Aorta (tissue), 5 donors: Measurements from ENCODE around the gene RBM19. TPM values are rescaled to one million over a fixed set of nuclear protein-coding genes. Genes with fewer than 3 reads are reported as not detected.
"Not testable (repeated sequence)": the region's sequence is repeated elsewhere in the genome, so short reads cannot be mapped to it uniquely, and the experiment has no call there.

Experiments used
- ATAC-seq: fragments of 200-7000 bp; cut with Tn5 transposase; one replicate; pipeline ENCODE4 v1.9.1; 2022; ENCODE audit warnings: moderate library complexity; ENCODE audit not compliant: low FRiP score
- DNase-seq, 2 donors: peaks; one replicate each; pipeline ENCODE4 v3.0.0-alpha.2; 2020
- H3K27ac ChIP-seq, 2 donors: one replicate each; pipeline ENCODE4 v1.5.1; 2013; ENCODE audit warnings: low read length in 2 of 2, mild to moderate bottlenecking in 2 of 2, moderate library complexity in 2 of 2, control low read depth in 1 of 2, inconsistent platforms in 1 of 2, low read depth in 1 of 2
- H3K27me3 ChIP-seq, 2 donors: one replicate each; pipeline ENCODE4 v1.6.1; 2013; ENCODE audit warnings: control low read depth in 1 of 2, low read length in 1 of 2, mild to moderate bottlenecking in 1 of 2, moderate library complexity in 1 of 2; ENCODE audit not compliant: insufficient read depth in 2 of 2, control insufficient read depth in 1 of 2
- H3K36me3 ChIP-seq, 2 donors: one replicate each; pipeline ENCODE4 v1.6.1; 2013; ENCODE audit warnings: control low read depth in 1 of 2, low read length in 1 of 2, mild to moderate bottlenecking in 1 of 2; ENCODE audit not compliant: insufficient read depth in 2 of 2, control insufficient read depth in 1 of 2
- H3K4me1 ChIP-seq, 2 donors: one replicate each; pipeline ENCODE4 v1.6.1; 2013; ENCODE audit warnings: low read length in 2 of 2, control low read depth in 1 of 2, mild to moderate bottlenecking in 1 of 2, moderate library complexity in 1 of 2; ENCODE audit not compliant: insufficient read depth in 2 of 2, control insufficient read depth in 1 of 2
- H3K4me3 ChIP-seq, 2 donors: one replicate each; pipeline ENCODE4 v1.5.1; 2013; ENCODE audit warnings: low read length in 2 of 2, control low read depth in 1 of 2, mild to moderate bottlenecking in 1 of 2
- H3K9me3 ChIP-seq: one replicate; pipeline ENCODE4 v1.6.1; 2013; ENCODE audit warnings: mild to moderate bottlenecking, low read length; ENCODE audit not compliant: control insufficient read depth
- WGBS, 2 donors: extraction: QIAGEN DNeasy Blood & Tissue Kit; methylation state at CpG; one replicate each; pipeline ENCODE4 v1.1.7; 2013; 5-methylcytosine and 5-hydroxymethylcytosine counted together
- intact Hi-C, 2 donors: fragments of 100-400 bp; cut with DNase I; formaldehyde crosslinking; loops; one replicate each; pipeline versions ENCODE4 v1.14.2 to v1.15.0; 2022
- polyA plus RNA-seq, 2 donors: library from polyadenylated mRNA; stranded (reverse); fragments of 200-250 nt; gene quantifications; one replicate each; pipeline ENCODE4 v1.2.3, GENCODE V29; 2013
- total RNA-seq, 2 donors: library from RNA; stranded (reverse); fragmentation: NEBNext Ultra II Directional; extraction: Animal tissue kit (Norgen Biotek cat#: 25700); gene quantifications; one replicate each; pipeline ENCODE4 v1.2.1, GENCODE V29; 2021
- donor health status: healthy with polysubstance abuse.
- donor health status: Bipolar disorder and iron deficiency.
- donor health status: DM: no; HTN: no; CAD: no.
- donor health status: DM: no; HTN: no; CAD: no.
- donor health status: DM: yes; HTN: yes; CAD: no.

Gene RBM19
- total and polyA plus RNA-seq, 4 donors = 5.6 to 31.8 (median 26.0) TPM

- Histone ChIP-seq H3K4me1 (no peaks in the 10 kb centered on the region), H3K36me3 (peaks cover 0 to 7% of the 10 kb centered on the region in 2 donors), H3K27me3 (no peaks in the 10 kb centered on the region), H3K27ac (no peak overlapping the region), H3K4me3 (no peak overlapping the region), H3K9me3 (no peaks in the 10 kb centered on the region)
- intact Hi-C loops = loop anchor here in 1 of 2 donors (5.0 kb wide), 1 partner anchor 449 kb away; no protein-coding TSS in a partner anchor
- no peak for DNase-seq
- ATAC-seq = no peak
- 73 to 78% methylated on average over 6 of the region's 6 CpGs for WGBS, 2 donors
Observed at GRCh38 chr12:113910751-113911272, 55.3 kb downstream of the RBM19 start.

- no peaks in the 10 kb centered on the region for H3K9me3 ChIP-seq
- no peak overlapping the region for H3K27ac ChIP-seq
- no peak overlapping the region for H3K4me3 ChIP-seq
- intact Hi-C loops = loop anchor here in 1 of 2 donors (5.0 kb wide), 1 partner anchor 448 kb away; no protein-coding TSS in a partner anchor
- no peak for ATAC-seq
- no peaks in the 10 kb centered on the region for H3K27me3 ChIP-seq
- WGBS, 2 donors = 95 to 97% methylated on average over 13 of the region's 13 CpGs
- no peak for DNase-seq
- H3K36me3 ChIP-seq = peaks cover 0 to 7% of the 10 kb centered on the region in 2 donors
- H3K4me1 ChIP-seq = no peaks in the 10 kb centered on the region
Observed at GRCh38 chr12:113909776-113910420, 56.2 kb downstream of the RBM19 start.

- Histone ChIP-seq H3K4me1 (no peaks in the 10 kb centered on the region), H3K27ac (no peak overlapping the region), H3K36me3 (peaks cover 0 to 7% of the 10 kb centered on the region in 2 donors), H3K27me3 (no peaks in the 10 kb centered on the region), H3K9me3 (no peaks in the 10 kb centered on the region), H3K4me3 (no peak overlapping the region)
- intact Hi-C loops = no loop called here
- 89 to 92% methylated on average over 6 of the region's 6 CpGs for WGBS, 2 donors
- ATAC-seq (no peak), DNase-seq (no peak)
Observed at GRCh38 chr12:113908584-113909100, 57.5 kb downstream of the RBM19 start.

GRCh38 chr12:113907446-113908180 is 58.5 kb downstream of the RBM19 start:
- Histone ChIP-seq H3K9me3 (no peaks in the 10 kb centered on the region), H3K36me3 (peaks cover 0 to 7% of the 10 kb centered on the region in 2 donors), H3K27ac (no peak overlapping the region), H3K4me1 (no peaks in the 10 kb centered on the region), H3K4me3 (no peak overlapping the region), H3K27me3 (no peaks in the 10 kb centered on the region)
- no peak for DNase-seq
- intact Hi-C loops = no loop called here
- no peak for ATAC-seq
- 91 to 95% methylated on average over 11 of the region's 11 CpGs for WGBS, 2 donors

GRCh38 chr12:113906411-113907200 is 59.5 kb downstream of the RBM19 start:
- Histone ChIP-seq H3K4me1 (no peaks in the 10 kb centered on the region), H3K27me3 (no peaks in the 10 kb centered on the region), H3K36me3 (peaks cover 0 to 7% of the 10 kb centered on the region in 2 donors), H3K27ac (no peak overlapping the region), H3K4me3 (no peak overlapping the region), H3K9me3 (no peaks in the 10 kb centered on the region)
- intact Hi-C loops = no loop called here
- ATAC-seq (no peak), DNase-seq (no peak)
- WGBS, 2 donors = 95 to 96% methylated on average over 19 of the region's 19 CpGs

GRCh38 chr12:113905829-113906228 is 60.3 kb downstream of the RBM19 start:
- Histone ChIP-seq H3K36me3 (peaks cover 0 to 7% of the 10 kb centered on the region in 2 donors), H3K4me3 (no peak overlapping the region), H3K27me3 (no peaks in the 10 kb centered on the region), H3K4me1 (no peaks in the 10 kb centered on the region), H3K9me3 (no peaks in the 10 kb centered on the region), H3K27ac (no peak overlapping the region)
- DNase-seq (no peak), ATAC-seq (no peak)
- WGBS, 2 donors = 73 to 86% methylated on average over 4 of the region's 4 CpGs
- intact Hi-C loops = no loop called here

- ATAC-seq = no peak
- intact Hi-C loops = no loop called here
- no peak for DNase-seq
- no peak overlapping the region for H3K27ac ChIP-seq
- no peaks in the 10 kb centered on the region for H3K9me3 ChIP-seq
- no peak overlapping the region for H3K4me3 ChIP-seq
- H3K36me3 ChIP-seq = peaks cover 0 to 3% of the 10 kb centered on the region in 2 donors
- WGBS, 2 donors = 64 to 66% methylated on average over 4 of the region's 4 CpGs
- no peaks in the 10 kb centered on the region for H3K4me1 ChIP-seq
- no peaks in the 10 kb centered on the region for H3K27me3 ChIP-seq
Observed at GRCh38 chr12:113903381-113903863, 62.7 kb downstream of the RBM19 start.

- H3K4me1 ChIP-seq, H3K36me3 ChIP-seq, intact Hi-C loops, H3K9me3 ChIP-seq, DNase-seq, H3K4me3 ChIP-seq, H3K27me3 ChIP-seq, ATAC-seq, H3K27ac ChIP-seq: not testable (repeated sequence)
- 94% methylated on average over 6 of the region's 6 CpGs for WGBS, 2 donors
Observed at GRCh38 chr12:113901319-113901718, 64.8 kb downstream of the RBM19 start.
